Smooth muscle cell (in vitro differentiated cells): ENCODE measurements around the gene ATXN10. TPM values are rescaled to one million over a fixed set of nuclear protein-coding genes. Genes with fewer than 3 reads are reported as not detected.

Experiments
- DNase-seq: peaks from one replicate; lab custom pipeline; 2025; ENCODE audit not compliant: unreplicated experiment; lab: John Stamatoyannopoulos, UW
- H2AFZ ChIP-seq: fragments of 200-600 bp; sonication (generic); 2 replicates; pipeline ENCODE4 v1.6.0; 2016; ENCODE audit warnings: antibody characterized with exemption, low read depth, mild to moderate bottlenecking
- H3F3A ChIP-seq: fragments of 200-600 bp; sonication (generic); 2 replicates; pipeline ENCODE4 v1.6.0; 2017; ENCODE audit warnings: antibody characterized with exemption, low read depth
- H3K27ac ChIP-seq: fragments of 200-600 bp; sonication (generic); 2 replicates; pipeline ENCODE4 v1.5.1; 2016; ENCODE audit warnings: low read depth, mild to moderate bottlenecking
- H3K27me3 ChIP-seq: fragments of 200-600 bp; sonication (generic); 2 replicates; pipeline ENCODE4 v1.6.1; 2016; ENCODE audit warnings: low read depth, mild to moderate bottlenecking
- H3K36me3 ChIP-seq: fragments of 200-600 bp; sonication (generic); 2 replicates; pipeline ENCODE4 v1.5.1; 2016; ENCODE audit warnings: low read depth
- H3K4me1 ChIP-seq: fragments of 200-600 bp; sonication (generic); 2 replicates; pipeline ENCODE4 v1.5.1; 2016; ENCODE audit warnings: low read depth
- H3K4me2 ChIP-seq: fragments of 200-600 bp; sonication (generic); 2 replicates; pipeline ENCODE4 v1.6.0; 2016; ENCODE audit warnings: mild to moderate bottlenecking
- H3K4me3 ChIP-seq: fragments of 200-600 bp; sonication (generic); 2 replicates; pipeline ENCODE4 v1.5.1; 2016; ENCODE audit warnings: mild to moderate bottlenecking
- H3K79me2 ChIP-seq: fragments of 200-600 bp; sonication (generic); 2 replicates; pipeline ENCODE4 v1.6.0; 2016; ENCODE audit warnings: low read depth, mild to moderate bottlenecking
- H3K9ac ChIP-seq: fragments of 200-600 bp; sonication (generic); 2 replicates; pipeline ENCODE4 v1.6.0; 2016; ENCODE audit warnings: low read depth
- H3K9me3 ChIP-seq: fragments of 200-600 bp; sonication (generic); replicated peaks from 2 replicates; pipeline ENCODE4 v1.5.1; 2016; ENCODE audit warnings: low read depth
- H4K20me1 ChIP-seq: fragments of 200-600 bp; sonication (generic); 2 replicates; pipeline ENCODE4 v1.6.0; 2016; ENCODE audit warnings: low read depth
- WGBS: methylation state at CpG from one replicate; pipeline ENCODE4 v1.1.7; 2016; ENCODE audit warnings: low lambda C conversion rate; 5-methylcytosine and 5-hydroxymethylcytosine counted together
- polyA plus RNA-seq: library from polyadenylated mRNA; unstranded; fragments of >200 nt; fragmentation: Nextera tagmentation; extraction: Ambion mirVana; gene quantifications from 2 replicates; pipeline ENCODE4 v1.2.1, GENCODE V29; 2016
- total RNA-seq: library from RNA; depleted of rRNA; stranded (reverse); fragments of >200 nt; gene quantifications from 2 replicates; pipeline ENCODE4 v1.2.3, GENCODE V29; 2014
- TF ChIP-seq, protein P1 (sequence below): fragments of 200-600 bp; sonication (generic); IDR thresholded peaks from 2 replicates; pipeline ENCODE4 v1.5.1; 2017; ENCODE audit warnings: borderline replicate concordance, mild to moderate bottlenecking, antibody characterized with exemption; ENCODE audit not compliant: insufficient read depth, poor library complexity, severe bottlenecking

Gene ATXN10
- total and polyA plus RNA-seq, 2 experiments from 2014 or later = 117 to 131 TPM

DNA sequence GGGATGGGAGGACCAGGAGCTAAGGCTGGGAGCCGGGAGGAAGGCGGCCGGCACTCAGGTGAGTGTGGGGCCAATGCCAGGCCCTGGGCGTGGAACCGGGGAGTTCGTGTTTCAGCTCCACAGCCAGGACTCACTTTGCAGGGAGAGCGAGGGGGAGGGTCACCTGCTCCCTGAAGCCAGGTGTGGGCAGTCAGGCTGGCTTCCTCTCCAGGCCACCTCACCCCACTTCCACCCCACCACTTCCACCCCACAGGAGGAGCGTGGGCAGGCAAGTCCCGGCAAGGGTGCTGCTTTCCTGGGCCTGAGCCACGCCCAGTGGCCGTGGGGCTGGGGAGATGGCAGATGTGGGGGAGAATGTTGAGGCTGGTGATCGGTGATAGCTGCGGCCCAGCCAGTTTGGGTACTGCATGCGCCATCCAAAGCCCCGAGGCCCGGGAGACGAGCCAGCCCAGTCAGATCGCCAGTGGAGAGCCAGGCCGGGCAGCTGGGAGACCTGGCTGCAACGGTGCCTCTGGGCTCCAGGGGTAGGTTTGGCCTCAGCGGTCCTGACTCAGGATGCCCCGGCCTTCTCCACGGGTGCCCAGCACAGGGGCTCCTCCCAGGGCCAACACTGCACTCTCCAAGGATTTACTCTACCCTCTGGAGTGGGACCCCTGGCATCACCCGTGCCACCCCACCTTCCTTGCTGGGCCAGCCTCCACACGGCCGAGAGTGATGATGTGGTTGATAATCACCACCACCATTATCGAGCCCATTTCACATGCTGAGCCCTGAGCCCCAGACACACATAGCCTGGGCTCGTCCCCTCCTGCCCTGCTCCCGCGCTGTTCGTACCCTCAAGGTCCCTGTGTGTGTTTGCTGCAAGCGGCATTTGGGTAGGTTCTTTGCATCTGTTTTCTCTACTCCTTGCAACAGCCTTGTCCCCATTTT lies 211.5 kb downstream of the ATXN10 start:
- TF ChIP-seq, protein P1, sequence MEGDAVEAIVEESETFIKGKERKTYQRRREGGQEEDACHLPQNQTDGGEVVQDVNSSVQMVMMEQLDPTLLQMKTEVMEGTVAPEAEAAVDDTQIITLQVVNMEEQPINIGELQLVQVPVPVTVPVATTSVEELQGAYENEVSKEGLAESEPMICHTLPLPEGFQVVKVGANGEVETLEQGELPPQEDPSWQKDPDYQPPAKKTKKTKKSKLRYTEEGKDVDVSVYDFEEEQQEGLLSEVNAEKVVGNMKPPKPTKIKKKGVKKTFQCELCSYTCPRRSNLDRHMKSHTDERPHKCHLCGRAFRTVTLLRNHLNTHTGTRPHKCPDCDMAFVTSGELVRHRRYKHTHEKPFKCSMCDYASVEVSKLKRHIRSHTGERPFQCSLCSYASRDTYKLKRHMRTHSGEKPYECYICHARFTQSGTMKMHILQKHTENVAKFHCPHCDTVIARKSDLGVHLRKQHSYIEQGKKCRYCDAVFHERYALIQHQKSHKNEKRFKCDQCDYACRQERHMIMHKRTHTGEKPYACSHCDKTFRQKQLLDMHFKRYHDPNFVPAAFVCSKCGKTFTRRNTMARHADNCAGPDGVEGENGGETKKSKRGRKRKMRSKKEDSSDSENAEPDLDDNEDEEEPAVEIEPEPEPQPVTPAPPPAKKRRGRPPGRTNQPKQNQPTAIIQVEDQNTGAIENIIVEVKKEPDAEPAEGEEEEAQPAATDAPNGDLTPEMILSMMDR = no peak
- Histone ChIP-seq H3F3A (no peaks in the 10 kb centered on the region), H3K27ac (no peak overlapping the region), H3K4me2 (no peak overlapping the region), H3K36me3 (no peaks in the 10 kb centered on the region), H4K20me1 (no peaks in the 10 kb centered on the region), H3K4me3 (no peak overlapping the region), H3K4me1 (peaks cover 6% of the 10 kb centered on the region), H3K9ac (no peak overlapping the region), H3K79me2 (no peaks in the 10 kb centered on the region), H2AFZ (no peak overlapping the region), H3K9me3 (no peaks in the 10 kb centered on the region), H3K27me3 (peaks cover 9% of the 10 kb centered on the region)
- 90% methylated on average over 31 of the region's 32 CpGs for WGBS
- no peak for DNase-seq

- Histone ChIP-seq H3K27me3 (peaks cover 9% of the 10 kb centered on the region), H3K36me3 (no peaks in the 10 kb centered on the region), H4K20me1 (no peaks in the 10 kb centered on the region), H3F3A (no peaks in the 10 kb centered on the region), H3K4me1 (no peaks in the 10 kb centered on the region), H3K9ac (no peak overlapping the region), H2AFZ (no peak overlapping the region), H3K79me2 (no peaks in the 10 kb centered on the region), H3K4me2 (no peak overlapping the region), H3K27ac (no peak overlapping the region), H3K4me3 (no peak overlapping the region), H3K9me3 (no peaks in the 10 kb centered on the region)
- no peak for DNase-seq
- TF ChIP-seq, protein P1 = no peak
- WGBS = 93% methylated on average over 8 of the region's 8 CpGs
Observed at GRCh38 chr22:45883811-45884170, 212.2 kb downstream of the ATXN10 start.

DNA sequence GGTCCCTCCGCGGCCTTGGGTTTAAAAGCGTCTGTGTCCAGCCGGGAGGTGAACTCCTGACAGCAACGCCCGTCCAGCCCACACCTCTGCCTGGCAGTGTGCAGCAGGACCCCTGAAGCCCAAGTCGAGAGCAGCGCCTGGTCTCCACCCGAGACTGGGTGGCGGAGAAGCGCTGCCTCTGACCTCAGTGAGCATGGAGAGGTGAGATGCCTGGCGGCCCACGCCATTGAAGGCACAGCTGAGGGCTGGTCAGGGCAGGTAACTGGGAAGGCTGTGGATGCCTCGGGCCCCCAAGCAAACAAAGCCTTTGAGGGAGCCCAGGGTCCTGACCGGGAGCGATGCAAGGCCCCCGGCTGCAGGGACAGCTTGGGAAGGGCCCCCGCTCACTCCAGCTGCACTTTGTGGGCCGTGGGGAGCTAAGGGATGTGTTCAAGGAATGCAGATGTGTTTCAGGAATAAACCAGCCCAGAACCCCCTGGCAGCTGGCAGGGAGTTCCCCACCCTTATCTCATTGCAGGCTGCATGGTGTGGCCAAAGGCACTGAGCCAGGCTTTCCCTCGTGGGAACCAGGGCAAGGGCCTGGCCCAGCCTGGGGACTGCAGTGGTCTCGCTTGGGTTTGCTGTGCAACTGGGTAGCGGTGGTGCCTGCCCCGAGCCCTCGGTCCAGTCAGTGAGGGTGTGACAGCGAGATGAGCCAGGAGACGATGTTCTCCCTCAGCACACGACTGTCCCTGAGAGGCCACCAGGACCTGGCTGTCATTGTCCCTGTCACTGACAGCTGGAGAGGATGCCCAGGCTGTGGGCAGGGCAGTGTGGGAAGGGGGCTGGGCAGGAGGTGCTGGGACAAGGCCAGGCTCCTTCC lies 212.8 kb downstream of the ATXN10 start:
- Histone ChIP-seq H3K27me3 (peaks cover 9% of the 10 kb centered on the region), H3K27ac (no peak overlapping the region), H3K9ac (no peak overlapping the region), H3K36me3 (no peaks in the 10 kb centered on the region), H3K79me2 (no peaks in the 10 kb centered on the region), H2AFZ (no peak overlapping the region), H3K4me2 (no peak overlapping the region), H3F3A (no peaks in the 10 kb centered on the region), H3K4me3 (no peak overlapping the region), H3K4me1 (no peaks in the 10 kb centered on the region), H3K9me3 (no peaks in the 10 kb centered on the region), H4K20me1 (no peaks in the 10 kb centered on the region)
- TF ChIP-seq, protein P1 = no peak
- WGBS = 89% methylated on average over 27 of the region's 27 CpGs
- no peak for DNase-seq
